GM18508 (cell line): Measurements from ENCODE around the gene SELENON.

Source experiments
- ATAC-seq: cut with Tn5 transposase; IDR thresholded peaks from one replicate; pipeline ENCODE4 v1.9.1; 2021; ENCODE audit warnings: moderate number of reproducible peaks; ENCODE audit not compliant: insufficient read depth, unreplicated experiment

Gene SELENON

DNA sequence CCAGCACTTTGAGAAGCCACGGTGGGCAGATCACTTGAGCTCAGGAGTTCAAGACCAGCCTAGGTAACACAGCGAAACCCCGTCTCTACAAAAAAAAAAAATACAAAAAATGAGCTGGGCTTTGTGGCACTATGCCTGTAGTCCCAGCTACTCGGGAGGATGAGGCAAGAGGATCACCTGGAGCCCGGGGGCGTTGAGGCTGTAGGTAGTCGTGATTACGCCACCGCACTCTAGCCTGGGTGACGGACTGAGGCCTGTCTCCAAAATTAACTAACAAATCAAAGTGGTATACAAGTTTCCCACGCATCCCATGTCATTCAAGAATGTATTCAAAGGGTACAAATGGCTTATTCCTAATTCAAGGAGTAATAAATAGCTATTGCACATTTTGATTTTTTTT is 56.9 kb downstream of the SELENON start:
- no peak for ATAC-seq

DNA sequence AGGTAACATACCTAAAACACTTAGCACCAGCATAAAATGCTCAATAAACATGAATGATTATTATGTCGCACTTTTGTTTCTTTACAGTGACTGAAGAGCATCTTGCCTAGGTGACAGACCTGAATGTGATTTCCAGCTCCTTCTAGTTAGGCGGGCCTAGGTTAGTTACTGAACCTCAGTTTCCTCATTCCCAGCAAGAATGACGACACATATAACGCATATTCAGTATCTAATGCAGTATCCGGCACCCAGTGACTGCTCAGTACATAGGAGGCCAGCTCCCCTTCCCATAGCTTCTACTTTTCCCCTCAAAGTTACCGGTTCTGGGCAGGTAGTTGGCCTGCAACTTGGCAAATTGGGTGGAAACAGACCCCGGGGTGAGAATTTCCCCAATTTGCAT is 58.5 kb downstream of the SELENON start:
- ATAC-seq = no peak

DNA sequence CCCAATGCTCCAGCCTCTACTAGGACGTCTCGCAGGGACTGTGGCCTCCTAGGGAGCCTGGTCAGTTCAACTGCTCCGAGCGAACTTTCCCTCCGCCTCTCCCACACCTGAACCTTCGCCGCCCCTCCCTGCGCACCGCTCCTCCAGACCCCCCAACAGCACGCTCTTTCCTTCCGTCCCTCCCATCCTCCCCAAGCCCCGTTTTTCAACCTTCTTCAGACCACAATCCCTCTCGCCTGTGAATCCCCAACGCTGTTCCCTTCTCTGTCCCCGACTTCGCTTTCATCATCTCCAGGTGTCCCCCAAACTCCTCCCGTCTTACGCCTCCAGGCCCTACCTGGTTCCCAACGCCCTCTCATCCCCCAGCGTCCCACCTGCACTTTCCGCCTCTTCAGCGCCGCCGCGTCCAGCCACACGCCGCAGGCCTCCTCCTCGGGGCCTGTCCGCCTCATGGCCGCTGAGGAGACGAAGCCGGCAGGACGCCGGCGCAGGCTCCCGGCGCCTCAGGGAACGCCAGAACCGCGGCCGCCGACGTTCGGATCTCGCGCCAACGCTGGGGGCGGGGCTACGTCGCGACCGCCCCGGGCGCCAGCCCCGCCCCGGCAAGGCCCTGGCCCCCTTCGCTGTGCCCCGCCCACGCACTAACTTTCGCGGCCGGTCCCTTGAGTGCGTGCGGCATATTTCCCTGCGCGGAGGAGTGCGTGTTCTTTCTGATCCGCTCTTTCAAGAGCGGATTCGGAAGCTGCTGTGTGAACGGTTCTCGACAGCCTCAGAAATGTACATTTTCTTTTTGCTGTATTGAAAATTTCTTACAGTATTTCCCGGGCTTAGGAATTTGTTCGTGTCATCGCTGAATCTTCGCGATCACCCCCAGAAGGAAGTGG is 59.2 kb downstream of the SELENON start, which contains the start of gene AUNIP:
AUNIP (minus strand) TSS at position 552 of the 884 bp plus-strand sequence; CDS start at position 452, 100 bp downstream.
- ATAC-seq = no peak

DNA sequence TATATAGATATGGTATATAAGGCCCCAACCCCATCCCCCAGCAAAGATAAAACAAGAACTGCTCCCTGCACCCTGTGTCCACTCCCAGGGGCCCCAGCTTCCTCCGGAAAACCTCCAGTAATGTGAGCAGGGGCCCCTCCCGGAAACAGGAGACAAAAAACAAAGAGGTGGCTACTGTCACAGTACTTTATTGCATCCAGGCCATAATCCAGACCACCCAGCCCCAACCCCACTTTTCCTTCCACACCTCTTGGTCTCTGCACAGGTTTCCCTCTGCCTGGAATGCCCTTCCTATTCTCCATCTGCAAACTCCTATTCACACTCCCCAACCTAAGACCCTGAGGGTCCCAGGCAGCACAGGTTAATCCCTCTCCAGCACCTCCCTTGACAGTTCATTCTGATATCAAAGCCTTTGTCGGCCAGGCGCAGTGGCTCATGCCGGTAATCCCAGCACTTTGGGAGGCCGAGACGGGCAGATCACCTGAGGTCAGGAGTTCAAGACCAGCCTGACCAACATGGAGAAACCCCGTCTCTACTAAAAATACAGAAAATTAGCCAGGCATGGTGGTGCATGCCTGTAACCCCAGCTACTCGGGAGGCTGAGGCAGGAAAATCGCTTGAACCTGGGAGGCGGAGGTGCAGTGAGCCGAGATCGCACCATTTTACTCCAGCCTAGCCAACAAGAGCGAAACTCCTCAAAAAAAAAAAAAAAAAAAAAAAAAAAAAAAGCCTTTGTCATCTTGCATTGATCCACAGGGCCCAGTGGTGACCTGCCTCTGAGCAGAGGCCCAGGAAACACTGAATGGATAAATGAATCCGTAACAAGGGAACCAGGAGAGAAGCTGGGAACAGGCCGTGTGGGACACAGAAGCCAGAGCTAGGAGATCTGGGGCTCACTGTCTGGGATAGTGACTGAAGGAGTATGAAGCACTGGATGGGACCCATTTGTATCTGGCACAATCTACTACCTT is 61.6 kb downstream of the SELENON start:
- no peak for ATAC-seq

DNA sequence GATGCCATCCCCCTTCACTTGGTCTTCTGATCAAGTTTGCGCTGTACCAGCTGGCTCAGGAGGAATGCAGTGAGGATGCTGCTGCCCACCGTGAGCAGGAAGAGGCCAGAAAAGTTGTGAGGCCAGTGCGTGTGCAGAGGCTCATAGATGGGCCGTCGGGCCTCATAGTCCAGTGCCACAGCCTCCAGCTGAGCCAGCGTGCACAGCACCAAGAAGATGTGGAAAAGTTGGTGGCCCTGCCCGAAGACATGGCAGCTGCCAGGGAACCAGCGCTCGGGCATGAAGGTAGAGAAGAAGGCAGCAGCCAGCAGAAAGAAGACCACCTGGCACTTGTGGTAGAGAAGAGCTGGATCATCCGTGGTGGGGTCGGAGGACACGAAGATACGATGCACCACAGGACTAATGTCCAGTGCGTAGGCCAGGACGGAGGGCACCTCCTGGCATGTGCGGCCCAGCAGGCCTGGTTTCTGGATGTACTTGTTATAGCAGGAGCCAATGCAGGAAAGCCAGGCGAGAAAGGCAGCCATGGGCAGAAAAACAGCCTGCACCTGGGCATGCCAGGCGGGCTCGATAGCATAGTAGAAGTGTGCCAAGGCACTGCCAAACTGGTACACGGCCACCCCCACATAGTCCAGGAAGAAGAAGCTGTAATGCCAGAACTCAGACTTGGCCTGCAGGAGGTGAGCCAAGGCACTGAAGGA is 62.9 kb downstream of the SELENON start:
- no peak for ATAC-seq

DNA sequence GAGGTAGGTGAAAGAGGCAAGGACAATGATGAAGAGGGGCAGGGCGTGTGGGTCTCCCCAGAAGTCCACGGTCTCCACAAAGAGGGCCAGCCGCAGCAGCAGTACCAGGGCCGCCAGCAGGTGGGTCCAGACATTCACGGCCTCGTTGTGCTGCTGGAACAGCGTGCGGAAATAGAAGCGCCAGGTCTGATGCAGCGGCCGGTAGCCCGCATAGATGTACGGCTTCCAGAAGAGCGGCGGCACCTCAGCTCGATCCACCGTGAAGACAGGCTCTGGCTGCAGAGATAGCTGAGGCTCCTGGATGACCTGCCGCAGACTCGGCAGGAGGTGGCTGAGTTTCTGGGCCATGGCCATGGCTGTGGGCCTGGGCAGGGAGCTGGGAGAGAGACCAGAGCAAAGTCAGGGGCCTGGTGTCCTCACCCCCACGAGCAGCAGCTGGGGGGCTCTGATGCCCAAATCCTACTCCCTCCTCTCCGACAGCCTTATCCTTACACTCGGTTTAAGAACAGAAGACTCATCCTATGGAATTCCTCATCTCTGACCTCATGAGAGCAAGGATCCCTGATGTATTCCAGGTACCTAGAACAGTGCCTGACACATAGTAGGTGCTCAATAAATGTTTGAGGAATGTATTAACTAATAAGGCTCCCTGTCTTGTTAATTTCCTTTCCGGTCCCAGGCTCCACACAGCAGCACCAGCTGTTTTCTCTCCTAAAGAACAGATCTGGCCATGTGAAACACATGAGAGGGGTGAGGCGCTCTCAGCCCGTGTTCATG is 63.7 kb downstream of the SELENON start:
- no peak for ATAC-seq

DNA sequence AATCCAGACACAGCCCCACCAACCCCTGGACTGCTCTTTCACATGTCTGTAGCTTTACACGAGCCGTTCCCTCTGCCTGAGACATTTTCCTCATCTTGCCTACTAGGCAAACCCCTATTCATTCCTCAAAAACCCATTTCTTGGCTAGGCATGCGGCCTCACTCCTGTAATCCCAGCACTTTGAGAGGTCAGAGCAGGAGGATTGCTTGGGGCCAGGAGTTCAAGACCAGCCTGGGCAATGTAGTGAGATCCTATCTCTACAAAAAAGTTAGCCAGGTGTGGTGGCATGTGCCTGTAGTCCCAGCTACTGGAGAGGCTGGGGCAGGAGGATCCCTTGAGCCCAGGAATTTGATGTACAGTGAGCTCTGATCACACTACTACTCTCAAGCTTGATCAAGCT is 64.4 kb downstream of the SELENON start:
- no peak for ATAC-seq

DNA sequence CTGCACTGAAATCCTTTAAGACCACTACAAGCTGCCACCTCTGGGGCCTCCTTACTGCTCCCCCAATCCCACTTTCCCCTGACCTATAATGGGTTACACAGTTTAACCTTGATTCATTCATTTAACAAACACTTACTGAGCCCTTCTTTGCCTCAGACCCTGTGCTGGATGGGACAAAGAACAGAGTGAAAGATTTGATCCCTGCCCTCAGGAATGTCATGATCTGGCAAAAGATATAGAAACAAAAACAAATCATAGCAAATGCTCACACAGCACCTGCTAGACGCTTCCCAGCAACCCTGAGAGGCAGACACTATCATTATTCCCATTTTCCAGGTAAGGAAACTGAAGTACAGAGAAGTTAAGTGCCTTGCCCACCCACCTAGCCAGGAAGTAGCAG is 66.3 kb downstream of the SELENON start:
- no peak for ATAC-seq

DNA sequence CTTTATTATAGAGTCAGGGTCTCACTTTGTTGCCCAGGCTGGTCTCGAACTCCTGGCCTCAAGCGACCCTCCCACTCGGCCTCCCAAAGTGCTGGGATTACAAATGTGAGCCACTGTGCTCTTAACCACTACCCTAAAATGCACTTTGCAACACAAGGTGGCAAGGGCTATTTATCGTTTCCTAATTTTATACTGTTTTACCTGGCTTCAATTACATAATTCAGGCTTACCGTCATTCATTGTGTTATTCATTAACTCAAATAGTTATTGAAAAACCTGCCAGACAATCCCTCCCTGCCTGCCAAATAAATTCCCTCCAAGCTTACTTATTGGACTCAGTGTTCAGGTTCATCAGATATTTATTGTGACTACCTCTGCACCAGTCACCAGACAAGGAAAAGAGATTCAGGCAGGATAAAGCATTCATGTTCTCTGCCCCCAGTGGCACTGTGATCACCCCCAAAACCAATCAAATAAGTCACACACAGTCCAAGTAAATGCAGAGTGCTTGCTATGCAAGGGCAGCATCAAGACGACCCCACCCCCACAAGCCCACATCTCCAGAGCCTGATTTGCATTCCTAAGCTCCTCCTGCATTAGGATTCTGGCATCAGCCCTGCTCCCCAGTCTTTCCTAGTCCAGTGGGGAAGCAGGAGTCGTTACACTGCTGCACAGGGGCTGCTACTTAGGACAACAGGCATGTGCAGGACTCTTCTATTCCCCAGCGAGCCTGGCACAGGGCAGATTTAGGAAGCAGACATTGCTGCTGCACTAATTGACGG is 67.4 kb downstream of the SELENON start:
- ATAC-seq = no peak
